GM19043 (cell line): ENCODE measurements around the gene EXOSC6.
"Not testable (repeated sequence)": the region's sequence is repeated elsewhere in the genome, so short reads cannot be mapped to it uniquely, and the experiment has no call there.

Experiments used
- ATAC-seq: cut with Tn5 transposase; IDR thresholded peaks from one replicate; pipeline ENCODE4 v1.9.1; 2021; ENCODE audit warnings: low read depth; ENCODE audit not compliant: unreplicated experiment

Gene EXOSC6

DNA sequence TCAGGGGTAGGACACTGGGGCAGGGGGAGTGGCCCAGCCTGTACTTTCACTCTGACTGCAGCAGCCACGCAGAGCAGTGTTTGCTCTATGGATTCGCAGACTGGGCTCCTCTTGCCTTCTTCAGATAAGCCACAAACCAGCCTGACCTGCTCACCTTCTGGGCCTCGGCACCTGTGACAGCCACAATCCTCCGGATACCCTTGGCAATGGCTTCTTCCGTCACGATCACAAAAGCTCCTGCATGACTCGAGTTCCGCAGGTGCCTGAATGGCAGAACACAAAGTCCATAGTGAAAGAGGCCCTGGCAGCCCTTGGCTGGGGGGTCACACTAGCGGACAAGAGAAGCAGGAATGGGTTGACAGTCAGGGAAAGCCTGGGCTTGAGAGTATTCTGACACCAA lies 3.8 kb upstream of the EXOSC6 start:
- ATAC-seq: no peak

GRCh38 chr16:70254965-70255286 lies 3.2 kb upstream of the EXOSC6 start:
- no peak for ATAC-seq

GRCh38 chr16:70254180-70254964 lies 2.6 kb upstream of the EXOSC6 start:
- ATAC-seq: no peak

DNA sequence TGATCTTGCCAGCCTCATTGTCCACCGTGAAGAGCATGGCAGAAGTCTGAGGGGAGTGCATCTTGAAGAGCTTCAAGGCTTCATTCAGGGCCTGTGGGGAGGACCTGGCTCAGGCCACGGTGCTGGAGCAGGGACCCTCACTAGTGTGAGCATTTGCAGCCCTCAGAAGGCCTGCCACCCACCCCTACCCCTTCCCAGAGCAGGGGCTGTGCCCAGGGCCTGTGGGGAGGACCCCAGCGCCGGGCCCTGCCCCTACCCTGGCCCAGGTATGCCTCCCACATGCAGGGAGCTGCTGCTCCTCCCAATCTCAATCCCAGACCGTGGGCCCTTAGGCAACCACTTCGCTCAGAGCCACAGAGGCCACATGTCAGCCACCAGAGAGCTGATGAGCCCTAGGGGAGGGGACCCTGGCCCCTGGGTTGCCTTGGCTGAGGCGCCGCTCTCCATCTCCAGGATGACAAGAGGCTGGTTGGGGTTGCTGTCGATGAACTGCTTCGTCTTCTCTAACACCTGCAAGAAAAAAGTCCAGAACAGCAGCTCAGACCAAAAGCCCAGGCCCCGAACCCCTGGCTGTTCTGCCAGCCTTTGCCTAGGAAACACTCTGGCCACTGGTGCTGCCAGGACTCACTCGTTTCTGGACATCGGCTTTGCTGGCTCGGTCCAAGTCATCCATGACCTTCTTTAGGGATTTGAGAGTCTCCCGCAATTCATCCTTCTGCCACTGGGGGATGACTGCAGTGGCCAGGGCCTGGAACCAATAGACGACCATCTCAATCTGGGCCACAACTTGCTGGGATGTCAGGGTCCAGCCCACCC lies 1.8 kb upstream of the EXOSC6 start:
- ATAC-seq: no peak

GRCh38 chr16:70252355-70252988 lies 732 bp upstream of the EXOSC6 start:
- no peak for ATAC-seq

- peak; percentile 39 for ATAC-seq
Observed at GRCh38 chr16:70250748-70251628, 752 bp downstream of the EXOSC6 start.

DNA sequence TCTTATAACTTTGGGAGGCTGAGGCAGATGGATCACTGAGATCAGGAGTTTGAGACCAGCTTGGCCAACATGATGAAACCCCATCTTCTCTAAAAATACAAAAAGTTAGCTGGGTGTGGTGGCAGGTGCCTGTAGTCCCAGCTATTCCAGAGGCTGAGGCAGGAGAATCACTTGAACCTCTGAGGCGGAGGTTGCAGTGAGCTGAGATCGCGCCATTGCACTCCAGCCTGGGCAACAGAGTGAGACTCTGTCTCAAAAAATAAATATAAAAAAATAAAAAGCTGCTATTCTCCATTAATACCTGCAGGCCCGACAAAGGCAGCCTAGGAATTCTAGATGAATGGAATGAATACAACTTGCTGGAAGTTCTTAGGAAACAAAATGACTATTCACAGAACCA lies 2.0 kb downstream of the EXOSC6 start:
- ATAC-seq: not testable (repeated sequence)

GRCh38 chr16:70238773-70239172 lies 13.0 kb downstream of the EXOSC6 start:
- not testable (repeated sequence) for ATAC-seq

DNA sequence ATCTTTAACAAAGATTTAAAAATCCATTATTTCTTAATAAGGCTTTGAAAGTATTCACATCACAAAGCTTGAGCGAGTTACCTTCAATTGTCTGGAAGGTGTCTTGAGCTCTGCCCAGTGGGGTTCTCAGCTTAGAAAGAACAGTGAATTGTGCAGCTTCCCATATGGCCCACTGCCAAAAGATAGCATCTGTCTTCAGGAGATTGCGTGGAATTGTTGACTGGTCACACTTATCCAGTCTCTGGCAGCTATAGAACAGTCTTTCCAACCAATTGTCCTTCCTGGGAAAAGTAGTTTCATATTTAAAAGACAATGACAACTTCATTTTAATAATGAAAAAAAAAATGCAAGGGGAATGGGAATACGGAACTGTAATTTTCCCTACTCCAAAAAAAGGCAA lies 19.9 kb downstream of the EXOSC6 start:
- not testable (repeated sequence) for ATAC-seq

DNA sequence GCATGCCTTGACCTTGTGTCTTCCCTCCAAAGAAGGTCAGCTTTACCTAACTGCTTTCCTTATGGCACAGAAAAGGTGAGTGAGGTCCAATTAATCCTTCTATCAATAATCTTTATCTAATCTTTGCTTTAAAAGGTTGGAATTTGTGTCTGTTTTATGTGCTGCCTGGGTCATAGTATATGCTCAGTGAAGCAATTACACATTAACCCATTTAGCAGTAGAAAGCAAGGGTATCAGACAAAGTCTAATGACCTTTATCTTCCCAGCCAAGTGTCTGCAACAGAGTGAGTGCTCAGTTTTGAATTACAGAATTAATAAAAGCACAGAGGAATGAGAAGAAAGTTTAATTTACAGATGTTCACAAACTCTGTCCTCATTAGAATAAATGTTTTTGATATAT lies 25.7 kb downstream of the EXOSC6 start:
- ATAC-seq: not testable (repeated sequence)

- not testable (repeated sequence) for ATAC-seq
Observed at GRCh38 chr16:70225430-70225829, 26.3 kb downstream of the EXOSC6 start.

DNA sequence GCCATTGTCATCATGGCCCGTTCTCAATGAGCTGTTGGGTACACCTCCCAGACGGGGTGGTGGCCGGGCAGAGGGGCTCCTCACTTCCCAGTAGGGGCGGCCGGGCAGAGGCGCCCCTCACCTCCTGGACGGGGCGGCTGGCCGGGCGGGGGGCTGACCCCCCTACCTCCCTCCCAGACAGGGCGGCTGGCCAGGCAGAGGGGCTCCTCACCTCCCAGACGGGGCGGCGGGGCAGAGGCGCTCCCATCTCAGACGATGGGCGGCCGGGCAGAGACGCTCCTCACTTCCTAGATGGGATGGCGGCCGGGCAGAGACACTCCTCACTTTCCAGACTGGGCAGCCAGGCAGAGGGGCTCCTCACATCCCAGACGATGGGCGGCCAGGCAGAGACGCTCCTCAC lies 27.1 kb downstream of the EXOSC6 start:
- not testable (repeated sequence) for ATAC-seq

DNA sequence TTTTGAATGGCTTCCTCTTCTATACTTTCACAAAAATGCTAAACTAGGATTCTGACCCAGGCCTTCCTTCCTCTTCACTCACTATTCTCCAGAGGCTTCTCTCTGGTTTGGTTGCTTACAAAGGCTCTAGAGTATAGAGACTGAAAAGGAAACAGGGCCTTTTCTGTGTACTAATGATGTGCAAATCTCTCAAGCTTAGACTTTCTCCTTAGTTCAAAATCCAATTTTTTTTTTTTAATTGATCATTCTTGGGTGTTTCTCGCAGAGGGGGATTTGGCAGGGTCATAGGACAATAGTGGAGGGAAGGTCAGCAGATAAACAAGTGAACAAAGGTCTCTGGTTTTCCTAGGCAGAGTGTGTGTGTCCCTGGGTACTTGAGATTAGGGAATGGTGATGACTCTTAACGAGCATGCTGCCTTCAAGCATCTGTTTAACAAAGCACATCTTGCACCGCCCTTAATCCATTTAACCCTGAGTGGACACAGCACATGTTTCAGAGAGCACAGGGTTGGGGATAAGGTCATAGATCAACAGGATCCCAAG lies 27.7 kb downstream of the EXOSC6 start:
- ATAC-seq: not testable (repeated sequence)

GRCh38 chr16:70223216-70223615 lies 28.5 kb downstream of the EXOSC6 start:
- ATAC-seq: not testable (repeated sequence)

DNA sequence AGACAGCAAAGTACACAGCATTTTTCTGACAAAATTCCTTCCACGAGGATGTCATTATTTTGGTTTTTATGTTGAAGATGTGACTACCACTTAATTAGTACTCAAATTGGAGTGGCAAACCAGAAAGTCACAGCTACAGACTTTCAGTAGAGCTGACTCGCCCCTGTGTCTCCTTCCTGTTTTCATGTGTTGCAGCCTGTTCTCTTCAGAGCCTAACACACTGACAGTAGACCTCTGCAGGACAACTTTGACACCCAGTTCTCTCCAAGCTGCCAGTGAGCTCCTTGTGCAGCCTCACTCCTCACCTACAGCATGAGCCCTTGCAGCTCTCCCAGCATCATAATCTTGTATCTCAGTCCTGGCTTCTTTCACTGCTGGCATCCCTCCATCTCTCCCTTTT lies 29.2 kb downstream of the EXOSC6 start:
- not testable (repeated sequence) for ATAC-seq

GRCh38 chr16:70218586-70218985 lies 33.2 kb downstream of the EXOSC6 start:
- ATAC-seq: not testable (repeated sequence)

- ATAC-seq: not testable (repeated sequence)
Observed at GRCh38 chr16:70206382-70206781, 45.4 kb downstream of the EXOSC6 start.

- ATAC-seq: not testable (repeated sequence)
Observed at GRCh38 chr16:70204668-70205405, 46.9 kb downstream of the EXOSC6 start.

DNA sequence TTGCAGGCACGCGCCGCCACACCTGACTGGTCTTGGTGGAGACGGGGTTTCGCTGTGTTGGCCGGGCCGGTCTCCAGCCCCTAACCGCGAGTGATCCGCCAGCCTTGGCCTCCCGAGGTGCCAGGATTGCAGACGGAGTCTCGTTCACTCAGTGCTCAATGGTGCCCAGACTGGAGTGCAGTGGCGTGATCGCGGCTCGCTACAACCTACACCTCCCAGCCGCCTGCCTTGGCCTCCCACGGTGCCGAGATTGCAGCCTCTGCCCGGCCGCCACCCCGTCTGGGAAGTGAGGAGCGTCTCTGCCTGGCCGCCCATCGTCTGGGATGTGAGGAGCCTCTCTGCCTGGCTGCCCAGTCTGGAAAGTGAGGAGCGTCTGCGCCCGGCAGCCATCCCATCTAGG lies 47.7 kb downstream of the EXOSC6 start:
- not testable (repeated sequence) for ATAC-seq
